ENCODE results near the gene ZNF511.

Gene ZNF511

GRCh38 chr10:133286366-133286765 lies 22.3 kb upstream of the ZNF511 start:
- H4K20me1 ChIP-seq (ENCODE audit: control insufficient read depth, insufficient read depth, low read depth, low read length), result no peaks in the 10 kb centered on the region
- peaks cover 47% of the 10 kb centered on the region for H3K36me3 ChIP-seq (ENCODE audit: control insufficient read depth, low read length)
- H3K9me3 ChIP-seq (ENCODE audit: control insufficient read depth, insufficient read depth, low read length), result no peaks in the 10 kb centered on the region
- H3K27ac ChIP-seq (ENCODE audit: low read depth, low read length), result no peak overlapping the region
- no peaks in the 10 kb centered on the region for H3K9me2 ChIP-seq (replicated peaks; ENCODE audit: control insufficient read depth, low read length)
- no peaks in the 10 kb centered on the region for H3F3A ChIP-seq (ENCODE audit: control insufficient read depth, insufficient read depth)
- TF ChIP-seq CTCF (IDR thresholded peaks at IDR 0.05; ENCODE audit: low read depth, low read length, poor library complexity, severe bottlenecking) (no peak), EZH2phosphoT487 (IDR thresholded peaks at IDR 0.05; ENCODE audit: borderline replicate concordance, low read length) (no peak)
- H3K4me2 ChIP-seq (ENCODE audit: low read length), result no peak overlapping the region
- H3K27me3 ChIP-seq (ENCODE audit: control insufficient read depth, low read length), result no peaks in the 10 kb centered on the region
- no peaks in the 10 kb centered on the region for H3K4me1 ChIP-seq (ENCODE audit: control insufficient read depth, low read length)
- H3K4me3 ChIP-seq (ENCODE audit: low read length), result no peak overlapping the region
- no peaks in the 10 kb centered on the region for H3K79me2 ChIP-seq (ENCODE audit: control insufficient read depth, low read length)

GRCh38 chr10:133287832-133288500 lies 20.7 kb upstream of the ZNF511 start:
- Histone ChIP-seq H3F3A (ENCODE audit: control insufficient read depth, insufficient read depth) (no peaks in the 10 kb centered on the region), H3K27ac (ENCODE audit: low read depth, low read length) (no peak overlapping the region), H4K20me1 (ENCODE audit: control insufficient read depth, insufficient read depth, low read depth, low read length) (no peaks in the 10 kb centered on the region), H3K79me2 (ENCODE audit: control insufficient read depth, low read length) (no peaks in the 10 kb centered on the region), H3K4me2 (ENCODE audit: low read length) (no peak overlapping the region), H3K9me2 (replicated peaks; ENCODE audit: control insufficient read depth, low read length) (no peaks in the 10 kb centered on the region), H3K9me3 (ENCODE audit: control insufficient read depth, insufficient read depth, low read length) (no peaks in the 10 kb centered on the region), H3K4me1 (ENCODE audit: control insufficient read depth, low read length) (no peaks in the 10 kb centered on the region), H3K4me3 (ENCODE audit: low read length) (no peak overlapping the region), H3K36me3 (ENCODE audit: control insufficient read depth, low read length) (peaks cover 47% of the 10 kb centered on the region), H3K27me3 (ENCODE audit: control insufficient read depth, low read length) (no peaks in the 10 kb centered on the region)
- TF ChIP-seq CTCF (IDR thresholded peaks at IDR 0.05; ENCODE audit: low read depth, low read length, poor library complexity, severe bottlenecking) (no peak), EZH2phosphoT487 (IDR thresholded peaks at IDR 0.05; ENCODE audit: borderline replicate concordance, low read length) (no peak)

GRCh38 chr10:133289761-133290160 lies 19.0 kb upstream of the ZNF511 start:
- H3K27me3 ChIP-seq (ENCODE audit: control insufficient read depth, low read length), result no peaks in the 10 kb centered on the region
- H3K36me3 ChIP-seq (ENCODE audit: control insufficient read depth, low read length), result peaks cover 49% of the 10 kb centered on the region
- no peaks in the 10 kb centered on the region for H3F3A ChIP-seq (ENCODE audit: control insufficient read depth, insufficient read depth)
- H4K20me1 ChIP-seq (ENCODE audit: control insufficient read depth, insufficient read depth, low read depth, low read length), result no peaks in the 10 kb centered on the region
- TF ChIP-seq EZH2phosphoT487 (IDR thresholded peaks at IDR 0.05; ENCODE audit: borderline replicate concordance, low read length) (no peak), CTCF (IDR thresholded peaks at IDR 0.05; ENCODE audit: low read depth, low read length, poor library complexity, severe bottlenecking) (no peak)
- H3K79me2 ChIP-seq (ENCODE audit: control insufficient read depth, low read length), result no peaks in the 10 kb centered on the region
- no peaks in the 10 kb centered on the region for H3K9me2 ChIP-seq (replicated peaks; ENCODE audit: control insufficient read depth, low read length)
- H3K4me1 ChIP-seq (ENCODE audit: control insufficient read depth, low read length), result no peaks in the 10 kb centered on the region
- H3K27ac ChIP-seq (ENCODE audit: low read depth, low read length), result no peak overlapping the region
- no peak overlapping the region for H3K4me3 ChIP-seq (ENCODE audit: low read length)
- no peak overlapping the region for H3K4me2 ChIP-seq (ENCODE audit: low read length)
- no peaks in the 10 kb centered on the region for H3K9me3 ChIP-seq (ENCODE audit: control insufficient read depth, insufficient read depth, low read length)

All from DOHH2 (cell line).